Measurements from ENCODE around the gene GRB10. TPM values are rescaled to one million over a fixed set of nuclear protein-coding genes. Genes with fewer than 3 reads are reported as not detected.
A peak's percentile ranks its signal among the peaks of the same experiment; 100 is the strongest.

GRB10 gene
- total RNA-seq, 5 donors from 2014 or later (not counting 1 experiment from before 2014, with no cell fraction given) = 7.1 to 11.1 (median 10.1) TPM

GRCh38 chr7:50729962-50730361 lies 52.7 kb downstream of the GRB10 start:
- no peaks in the 10 kb centered on the region for H3K36me3 ChIP-seq (ENCODE audit: control insufficient read depth in 2 of 2, extremely low read depth in 1 of 2, insufficient read depth in 1 of 2, low read length in 1 of 2)
- no peak overlapping the region for H3K27ac Mint-ChIP-seq
- DNase-seq (no peak), ATAC-seq (replicated peaks in 1 of 4) (no peak)
- H3K27me3 ChIP-seq (replicated peaks in 1 of 2; ENCODE audit: control insufficient read depth in 2 of 2, extremely low read depth in 1 of 2, insufficient read depth in 2 of 2, low read length in 1 of 2) = no peaks in the 10 kb centered on the region
- H3K36me3 Mint-ChIP-seq = no peaks in the 10 kb centered on the region
- H3K4me1 ChIP-seq (ENCODE audit: control insufficient read depth in 1 of 2, extremely low read depth in 1 of 2, insufficient read depth in 2 of 2, low read length in 2 of 2) = peaks cover under 1 to 2% of the 10 kb centered on the region in 2 experiments
- H3K4me3 Mint-ChIP-seq = no peak overlapping the region
- peaks cover 0 to 2% of the 10 kb centered on the region in 2 donors for H3K27me3 Mint-ChIP-seq
- CTCF ChIA-PET = interaction anchor here in 1 of 2 donors (0.6 kb wide), 3 partner anchors 97 to 528 kb away, joined by 3 to 4 read pairs (median 3); no protein-coding TSS in a partner anchor
- H3K9me3 Mint-ChIP-seq = no peaks in the 10 kb centered on the region
- H3K4me3 ChIP-seq (ENCODE audit: control insufficient read depth in 1 of 2, extremely low read depth in 1 of 2, low read length in 1 of 2) = no peak overlapping the region
- H3K27ac ChIP-seq (ENCODE audit: low read length) = no peak overlapping the region
- no CpG with 5 or more reads among the region's 5 CpGs for WGBS (ENCODE audit: insufficient coverage)
- H3K9me3 ChIP-seq = no peaks in the 10 kb centered on the region
- POLR2A ChIA-PET = no interaction called here
- peaks cover 8 to 14% (median 9%) of the 10 kb centered on the region in 3 donors for H3K4me1 Mint-ChIP-seq

DNA sequence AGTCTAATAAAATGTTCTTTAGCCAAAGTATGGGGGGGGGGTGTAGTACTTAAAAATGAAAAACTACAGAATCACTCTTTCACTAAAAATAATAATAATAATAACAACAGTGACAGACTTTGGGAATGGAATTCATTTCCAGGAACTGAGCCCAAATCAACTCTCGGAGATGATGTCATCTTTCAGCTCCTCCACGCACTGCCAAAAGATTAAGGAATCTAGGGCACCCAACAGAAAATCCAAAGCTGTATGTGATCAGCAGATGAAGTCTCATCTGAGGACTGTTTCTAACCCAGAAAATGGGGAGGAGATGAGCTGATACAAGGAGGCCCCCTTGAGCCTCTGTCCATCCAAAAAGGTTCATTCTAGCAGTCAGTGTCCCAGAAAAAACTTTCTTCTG lies 54.5 kb downstream of the GRB10 start:
- ATAC-seq (replicated peaks in 1 of 4) (no peak), DNase-seq (no peak)
- Histone ChIP-seq H3K9me3 (no peaks in the 10 kb centered on the region), H3K4me3 (ENCODE audit: control insufficient read depth in 1 of 2, extremely low read depth in 1 of 2, low read length in 1 of 2) (no peak overlapping the region), H3K27ac (ENCODE audit: low read length) (no peak overlapping the region), H3K4me1 (ENCODE audit: control insufficient read depth in 1 of 2, extremely low read depth in 1 of 2, insufficient read depth in 2 of 2, low read length in 2 of 2) (peaks cover 8 to 11% of the 10 kb centered on the region in 2 experiments), H3K36me3 (ENCODE audit: control insufficient read depth in 2 of 2, extremely low read depth in 1 of 2, insufficient read depth in 1 of 2, low read length in 1 of 2) (no peaks in the 10 kb centered on the region), H3K27me3 (replicated peaks in 1 of 2; ENCODE audit: control insufficient read depth in 2 of 2, extremely low read depth in 1 of 2, insufficient read depth in 2 of 2, low read length in 1 of 2) (peaks cover 0 to 4% of the 10 kb centered on the region in 2 experiments)
- Mint-ChIP-seq H3K27me3 (peaks cover 0 to 5% of the 10 kb centered on the region in 2 donors), H3K4me3 (no peak overlapping the region), H3K4me1 (peaks cover 13 to 17% (median 15%) of the 10 kb centered on the region in 3 donors), H3K9me3 (no peaks in the 10 kb centered on the region), H3K36me3 (peaks cover 2% of the 10 kb centered on the region), H3K27ac (no peak overlapping the region)
- ChIA-PET POLR2A (no interaction called here), CTCF (no interaction called here)
- 100% methylated on average over 2 of the region's 2 CpGs for WGBS (ENCODE audit: insufficient coverage)

DNA sequence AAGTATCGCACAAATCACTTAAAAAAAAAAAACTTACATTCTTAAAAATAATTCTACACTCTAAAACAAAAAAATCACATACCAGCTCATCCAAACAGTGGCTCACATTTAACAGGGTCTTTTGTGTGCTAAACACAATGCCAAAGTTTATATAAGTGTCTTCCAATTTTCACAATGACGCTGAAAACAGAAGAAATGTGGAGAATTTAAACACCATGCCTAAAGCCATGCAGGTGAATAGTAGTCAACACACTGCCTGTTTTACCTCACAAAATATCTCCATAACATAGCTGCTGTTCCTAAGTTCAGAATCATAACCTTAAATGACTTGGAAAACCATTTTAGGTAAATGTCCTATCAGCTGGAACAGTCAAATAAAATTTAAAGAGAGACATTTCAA lies 55.0 kb downstream of the GRB10 start:
- no peaks in the 10 kb centered on the region for H3K9me3 Mint-ChIP-seq
- peaks cover 13 to 17% (median 15%) of the 10 kb centered on the region in 3 donors for H3K4me1 Mint-ChIP-seq
- H3K36me3 Mint-ChIP-seq = peaks cover 2% of the 10 kb centered on the region
- peaks cover 8 to 11% of the 10 kb centered on the region in 2 experiments for H3K4me1 ChIP-seq (ENCODE audit: control insufficient read depth in 1 of 2, extremely low read depth in 1 of 2, insufficient read depth in 2 of 2, low read length in 2 of 2)
- no peak overlapping the region for H3K27ac ChIP-seq (ENCODE audit: low read length)
- no peak overlapping the region for H3K4me3 Mint-ChIP-seq
- no peak overlapping the region for H3K27ac Mint-ChIP-seq
- CTCF ChIA-PET = interaction anchor here in 1 of 2 donors (0.6 kb wide), 1 partner anchor 13 kb away, joined by 3 read pairs; no protein-coding TSS in a partner anchor
- H3K9me3 ChIP-seq = no peaks in the 10 kb centered on the region
- 100% methylated on average over 1 of the region's 2 CpGs for WGBS (ENCODE audit: insufficient coverage)
- ATAC-seq (replicated peaks in 1 of 4) (no peak), DNase-seq (no peak)
- POLR2A ChIA-PET = no interaction called here
- H3K36me3 ChIP-seq (ENCODE audit: control insufficient read depth in 2 of 2, extremely low read depth in 1 of 2, insufficient read depth in 1 of 2, low read length in 1 of 2) = no peaks in the 10 kb centered on the region
- H3K27me3 ChIP-seq (replicated peaks in 1 of 2; ENCODE audit: control insufficient read depth in 2 of 2, extremely low read depth in 1 of 2, insufficient read depth in 2 of 2, low read length in 1 of 2) = peaks cover 0 to 4% of the 10 kb centered on the region in 2 experiments
- peaks cover 0 to 5% of the 10 kb centered on the region in 2 donors for H3K27me3 Mint-ChIP-seq
- no peak overlapping the region for H3K4me3 ChIP-seq (ENCODE audit: control insufficient read depth in 1 of 2, extremely low read depth in 1 of 2, low read length in 1 of 2)

- WGBS (ENCODE audit: insufficient coverage) = no CpG with 5 or more reads among the region's 3 CpGs
- H3K4me1 ChIP-seq (ENCODE audit: control insufficient read depth in 1 of 2, extremely low read depth in 1 of 2, insufficient read depth in 2 of 2, low read length in 2 of 2) = peaks cover 8 to 11% of the 10 kb centered on the region in 2 experiments
- Mint-ChIP-seq H3K4me3 (no peak overlapping the region), H3K36me3 (peaks cover 2% of the 10 kb centered on the region), H3K4me1 (peaks cover 13 to 17% (median 15%) of the 10 kb centered on the region in 3 donors), H3K27me3 (peaks cover 0 to 5% of the 10 kb centered on the region in 2 donors), H3K27ac (no peak overlapping the region), H3K9me3 (no peaks in the 10 kb centered on the region)
- peaks cover 0 to 4% of the 10 kb centered on the region in 2 experiments for H3K27me3 ChIP-seq (replicated peaks in 1 of 2; ENCODE audit: control insufficient read depth in 2 of 2, extremely low read depth in 1 of 2, insufficient read depth in 2 of 2, low read length in 1 of 2)
- ChIA-PET CTCF (no interaction called here), POLR2A (no interaction called here)
- no peaks in the 10 kb centered on the region for H3K36me3 ChIP-seq (ENCODE audit: control insufficient read depth in 2 of 2, extremely low read depth in 1 of 2, insufficient read depth in 1 of 2, low read length in 1 of 2)
- H3K9me3 ChIP-seq = no peaks in the 10 kb centered on the region
- DNase-seq (no peak), ATAC-seq (replicated peaks in 1 of 4) (no peak)
- H3K4me3 ChIP-seq (ENCODE audit: control insufficient read depth in 1 of 2, extremely low read depth in 1 of 2, low read length in 1 of 2) = no peak overlapping the region
- no peak overlapping the region for H3K27ac ChIP-seq (ENCODE audit: low read length)
These were observed 55.6 kb downstream of the GRB10 start for GRCh38 chr7:50727072-50727471.

GRCh38 chr7:50725774-50726173 lies 56.9 kb downstream of the GRB10 start:
- peaks cover 8 to 11% of the 10 kb centered on the region in 2 experiments for H3K4me1 ChIP-seq (ENCODE audit: control insufficient read depth in 1 of 2, extremely low read depth in 1 of 2, insufficient read depth in 2 of 2, low read length in 2 of 2)
- Mint-ChIP-seq H3K4me1 (peaks cover 13 to 17% (median 15%) of the 10 kb centered on the region in 3 donors), H3K27me3 (peaks cover 0 to 7% of the 10 kb centered on the region in 2 donors), H3K36me3 (peaks cover 2% of the 10 kb centered on the region), H3K27ac (no peak overlapping the region), H3K9me3 (no peaks in the 10 kb centered on the region), H3K4me3 (no peak overlapping the region)
- no CpG with 5 or more reads among the region's 3 CpGs for WGBS (ENCODE audit: insufficient coverage)
- no peak overlapping the region for H3K4me3 ChIP-seq (ENCODE audit: control insufficient read depth in 1 of 2, extremely low read depth in 1 of 2, low read length in 1 of 2)
- POLR2A ChIA-PET = no interaction called here
- DNase-seq = no peak
- H3K36me3 ChIP-seq (ENCODE audit: control insufficient read depth in 2 of 2, extremely low read depth in 1 of 2, insufficient read depth in 1 of 2, low read length in 1 of 2) = no peaks in the 10 kb centered on the region
- ATAC-seq (replicated peaks in 1 of 4) = no peak
- no peak overlapping the region for H3K27ac ChIP-seq (ENCODE audit: low read length)
- CTCF ChIA-PET = no interaction called here
- H3K27me3 ChIP-seq (replicated peaks in 1 of 2; ENCODE audit: control insufficient read depth in 2 of 2, extremely low read depth in 1 of 2, insufficient read depth in 2 of 2, low read length in 1 of 2) = peaks cover 0 to 4% of the 10 kb centered on the region in 2 experiments
- H3K9me3 ChIP-seq = no peaks in the 10 kb centered on the region

- Histone ChIP-seq H3K36me3 (ENCODE audit: control insufficient read depth in 2 of 2, extremely low read depth in 1 of 2, insufficient read depth in 1 of 2, low read length in 1 of 2) (no peaks in the 10 kb centered on the region), H3K9me3 (no peaks in the 10 kb centered on the region), H3K4me3 (ENCODE audit: control insufficient read depth in 1 of 2, extremely low read depth in 1 of 2, low read length in 1 of 2) (no peak overlapping the region), H3K27me3 (replicated peaks in 1 of 2; ENCODE audit: control insufficient read depth in 2 of 2, extremely low read depth in 1 of 2, insufficient read depth in 2 of 2, low read length in 1 of 2) (peaks cover 0 to 4% of the 10 kb centered on the region in 2 experiments), H3K27ac (ENCODE audit: low read length) (no peak overlapping the region), H3K4me1 (ENCODE audit: control insufficient read depth in 1 of 2, extremely low read depth in 1 of 2, insufficient read depth in 2 of 2, low read length in 2 of 2) (peaks cover 8 to 11% of the 10 kb centered on the region in 2 experiments)
- H3K9me3 Mint-ChIP-seq = no peaks in the 10 kb centered on the region
- H3K4me1 Mint-ChIP-seq = peaks cover 13 to 17% (median 15%) of the 10 kb centered on the region in 3 donors
- peak overlapping the region in 1 of 2 donors; percentile 80 for H3K27ac Mint-ChIP-seq
- DNase-seq (peak in 2 of 35 experiments; percentile 7 to 8), ATAC-seq (replicated peaks in 1 of 4) (peak; percentile 40 to 77 (median 48))
- 79% methylated on average over 8 of the region's 18 CpGs for WGBS (ENCODE audit: insufficient coverage)
- peaks cover 2% of the 10 kb centered on the region for H3K36me3 Mint-ChIP-seq
- CTCF ChIA-PET = no interaction called here
- POLR2A ChIA-PET = no interaction called here
- peak overlapping the region in 1 of 3 donors; percentile 11 for H3K4me3 Mint-ChIP-seq
- H3K27me3 Mint-ChIP-seq = peaks cover 0 to 7% of the 10 kb centered on the region in 2 donors
These were observed 57.9 kb downstream of the GRB10 start for GRCh38 chr7:50724526-50725520.
